NCI-H446 (cell line): Measurements from ENCODE around the gene BPIFB3.
"Not testable (repeated sequence)": the region's sequence is repeated elsewhere in the genome, so short reads cannot be mapped to it uniquely, and the experiment has no call there.

Source experiments
- DNase-seq, 2 experiments: peaks; one replicate each; lab custom pipeline; 2025; lab: John Stamatoyannopoulos, UW

Gene BPIFB3

DNA sequence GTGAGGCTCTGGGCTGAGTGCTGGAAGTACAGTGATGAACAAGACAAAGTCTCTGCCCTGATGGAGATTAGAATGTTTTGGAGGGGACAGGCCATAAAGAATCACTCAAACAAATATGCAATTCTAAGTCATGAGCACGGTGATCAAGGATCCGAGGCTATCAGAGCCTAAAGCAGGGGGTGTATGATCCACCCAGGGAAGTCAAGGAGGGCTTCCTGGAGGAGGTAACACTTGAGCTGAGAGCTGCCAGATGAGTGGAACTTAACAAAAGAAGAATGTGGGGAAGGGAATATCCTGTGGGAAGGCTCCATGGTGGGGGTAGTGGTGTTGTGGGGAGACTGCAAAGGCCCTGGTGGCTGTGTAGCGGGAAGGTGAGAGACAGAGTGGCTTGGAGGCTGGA lies 38.0 kb downstream of the BPIFB3 start:
- no peak for DNase-seq

DNA sequence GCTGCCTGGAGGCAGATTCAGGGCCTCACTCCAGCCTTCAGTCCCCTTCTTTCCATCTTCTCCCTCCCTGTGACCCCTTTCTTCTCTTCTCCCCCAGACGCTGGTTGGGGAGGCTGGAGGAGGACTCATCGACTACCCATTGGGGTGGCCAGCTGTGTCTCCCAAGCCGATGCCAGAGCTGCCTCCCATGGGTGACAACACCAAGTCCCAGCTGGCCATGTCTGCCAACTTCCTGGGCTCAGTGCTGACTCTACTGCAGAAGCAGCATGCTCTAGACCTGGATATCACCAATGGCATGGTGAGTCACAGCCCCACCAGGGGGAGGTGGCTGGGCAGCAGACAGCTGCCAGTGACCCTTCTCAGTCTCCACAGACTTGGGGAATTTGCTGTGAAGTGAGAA lies 38.7 kb downstream of the BPIFB3 start:
- DNase-seq: no peak

DNA sequence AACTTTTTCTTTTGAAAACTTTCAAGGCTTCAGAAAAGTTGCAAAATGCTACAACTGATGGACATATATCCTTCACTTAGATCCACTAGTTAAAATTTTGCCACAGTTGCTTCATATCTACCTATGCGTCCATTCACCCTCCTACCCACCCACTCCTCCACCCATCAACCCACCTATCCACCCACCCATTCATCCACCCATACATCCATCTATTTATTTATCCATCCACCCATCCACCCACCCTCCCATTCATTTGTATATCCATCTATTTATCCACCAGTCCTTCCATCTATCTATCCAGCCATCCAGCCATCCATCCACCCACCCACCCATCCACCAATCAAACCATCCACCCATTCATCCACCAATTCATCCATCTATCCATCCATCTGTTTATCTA lies 39.4 kb downstream of the BPIFB3 start:
- no peak for DNase-seq

DNA sequence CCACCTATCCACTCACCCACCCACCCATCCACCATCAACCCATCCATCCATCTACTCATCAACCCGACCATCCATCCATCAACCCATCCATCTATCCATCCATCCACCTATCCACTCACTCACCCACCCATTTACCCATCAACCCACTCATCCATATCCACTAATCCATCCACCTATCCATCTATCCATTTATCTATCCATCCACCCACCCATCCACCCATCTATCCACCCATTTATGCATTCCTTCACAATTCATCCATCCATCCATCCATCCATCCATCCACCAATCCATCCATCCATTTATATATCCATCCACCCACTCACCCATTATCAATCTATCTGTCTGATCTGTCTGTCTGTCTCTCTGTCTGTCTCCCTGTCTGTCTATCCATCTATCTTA lies 39.9 kb downstream of the BPIFB3 start:
- no peak for DNase-seq

DNA sequence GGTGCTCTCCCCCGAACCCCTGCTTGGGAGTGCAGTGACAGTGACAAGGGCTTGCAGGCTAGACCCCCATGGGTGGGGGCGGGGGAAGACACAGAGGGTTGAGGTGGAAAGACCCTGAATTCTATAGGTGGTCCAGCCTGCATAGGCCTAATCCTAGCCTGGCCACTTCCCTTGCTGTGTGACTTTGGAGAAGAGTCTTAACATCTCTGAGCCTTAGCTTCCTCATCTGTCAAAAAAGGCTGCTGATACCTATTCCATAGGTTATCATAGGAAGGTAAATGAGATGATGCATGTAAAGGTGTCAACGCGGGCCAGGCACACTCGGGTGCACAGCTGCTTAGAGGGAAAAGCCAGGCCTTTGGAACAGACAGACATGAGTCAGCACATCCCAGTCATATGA lies 41.5 kb downstream of the BPIFB3 start:
- DNase-seq: no peak

GRCh38 chr20:33095902-33096584 lies 42.3 kb downstream of the BPIFB3 start:
- DNase-seq: peak in 1 of 2 experiments; percentile 60

DNA sequence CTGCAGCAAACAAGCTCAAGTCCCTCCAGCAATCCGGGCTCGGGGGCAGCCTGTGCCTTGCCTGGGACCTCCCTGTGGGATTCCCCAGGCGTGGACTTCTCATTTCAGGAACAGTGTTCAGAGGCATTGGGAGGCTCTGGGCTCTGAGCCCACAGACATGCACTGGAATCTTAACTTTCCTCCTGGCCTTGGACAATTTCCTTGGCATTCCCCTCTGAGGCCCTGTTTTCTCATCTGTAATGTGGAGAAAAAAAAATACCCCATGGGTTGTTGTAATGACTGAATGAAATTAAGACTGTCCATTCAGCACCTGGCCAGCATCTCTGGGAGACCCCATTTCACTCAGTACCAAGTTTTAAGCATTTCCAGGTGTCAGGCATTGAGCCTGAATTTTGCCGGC lies 43.3 kb downstream of the BPIFB3 start:
- no peak for DNase-seq

DNA sequence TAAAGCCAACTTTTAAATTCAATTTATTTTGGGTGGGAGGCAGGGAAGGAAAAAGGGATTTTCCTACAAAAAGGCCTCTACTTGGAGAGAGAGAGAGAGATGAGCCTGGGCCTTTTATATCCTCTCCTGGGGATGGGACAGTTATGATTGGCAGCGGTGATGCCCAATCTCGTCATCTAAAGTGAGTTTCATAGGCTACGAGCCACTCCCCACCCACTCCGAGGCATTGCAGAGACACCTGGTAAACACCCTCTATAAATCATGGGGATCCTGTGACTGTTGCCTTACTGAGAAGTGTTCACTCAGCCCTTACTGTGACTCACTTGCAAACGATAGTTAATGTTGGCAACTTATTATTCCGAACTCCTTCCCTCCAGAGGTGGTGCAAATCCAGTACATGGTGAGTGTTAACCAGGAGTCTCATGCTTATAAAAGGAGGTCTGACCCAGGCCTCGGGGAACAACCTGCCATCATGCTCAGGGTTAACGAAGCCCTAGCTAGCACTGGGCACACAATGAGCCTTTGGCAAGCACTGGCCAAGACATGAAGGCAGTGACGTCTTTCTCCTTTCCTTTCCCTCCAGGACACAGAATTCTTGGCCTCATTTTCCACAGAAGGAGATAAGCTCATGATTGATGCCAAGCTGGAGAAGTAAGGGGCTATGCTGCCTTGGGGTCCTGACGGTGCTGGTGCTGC lies 46.3 kb downstream of the BPIFB3 start:
- DNase-seq: no peak

GRCh38 chr20:33103556-33103955 lies 49.9 kb downstream of the BPIFB3 start:
- DNase-seq: no peak

- DNase-seq: no peak
Observed at GRCh38 chr20:33104336-33104735, 50.6 kb downstream of the BPIFB3 start.

GRCh38 chr20:33105316-33105924 lies 51.7 kb downstream of the BPIFB3 start:
- no peak for DNase-seq

DNA sequence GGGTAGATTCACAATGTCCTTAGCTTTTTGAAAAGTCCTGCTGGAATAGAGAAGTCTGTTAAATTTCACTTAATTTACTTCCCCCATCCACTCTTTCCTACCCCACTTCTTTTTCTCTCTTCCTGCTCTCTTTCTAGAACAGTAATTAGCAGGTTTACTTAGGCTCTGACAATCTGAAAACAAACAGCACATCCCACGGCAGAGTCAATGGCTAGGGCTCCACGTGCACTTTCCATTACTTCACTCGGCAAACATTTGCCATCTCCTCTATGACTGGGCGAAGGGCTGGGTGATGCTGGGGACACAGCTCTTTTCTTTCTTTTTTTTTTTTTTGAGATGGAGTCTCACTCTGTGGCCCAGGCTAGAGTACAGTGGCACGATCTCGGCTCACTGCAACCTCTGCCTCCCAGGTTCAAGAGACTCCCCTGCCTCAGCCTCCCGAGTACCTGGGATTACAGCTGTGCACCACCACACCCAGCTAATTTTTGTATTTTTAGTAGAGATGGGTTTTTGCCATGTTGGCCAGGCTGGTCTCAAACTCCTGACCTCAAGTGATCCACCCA lies 52.4 kb downstream of the BPIFB3 start:
- DNase-seq: not testable (repeated sequence)

DNA sequence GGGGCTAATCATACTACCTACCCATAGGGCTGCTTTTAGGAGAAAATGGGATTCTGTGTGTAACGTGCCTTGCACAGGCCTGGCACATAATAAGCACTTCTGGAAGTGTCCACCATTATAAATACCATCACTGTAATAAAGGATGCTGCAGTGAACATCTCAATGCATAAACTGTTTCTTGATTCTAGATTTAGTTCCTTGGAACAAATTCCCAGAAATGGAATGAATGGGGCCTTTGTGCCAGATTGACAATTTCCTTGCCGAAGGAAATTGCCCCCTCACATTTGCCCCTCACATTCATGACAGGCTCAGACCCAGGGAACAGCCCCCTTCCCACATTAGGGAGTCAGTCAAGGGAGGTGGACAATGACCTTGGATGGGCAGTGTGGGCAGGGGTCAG lies 55.0 kb downstream of the BPIFB3 start:
- DNase-seq: no peak

GRCh38 chr20:33110147-33110825 lies 56.6 kb downstream of the BPIFB3 start:
- no peak for DNase-seq

DNA sequence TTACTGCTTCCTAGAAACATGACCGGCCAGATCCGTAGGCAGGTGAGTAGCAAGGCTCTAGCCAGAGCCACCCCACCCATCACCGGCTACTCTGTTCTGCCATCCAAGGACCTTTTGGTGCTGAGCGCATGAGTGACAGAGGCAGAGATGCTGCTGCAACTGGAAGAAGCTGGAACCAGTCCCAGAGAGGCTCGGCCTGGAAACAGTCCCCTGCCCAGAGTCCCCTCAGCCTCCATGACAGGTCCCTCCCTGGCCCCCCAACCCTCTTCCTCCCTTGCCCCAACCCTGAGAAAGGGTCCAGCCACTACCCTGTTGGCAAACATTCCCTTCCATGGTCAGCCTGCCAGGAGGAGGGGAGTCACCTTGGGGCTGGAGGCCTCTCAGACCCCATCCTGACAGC lies 57.6 kb downstream of the BPIFB3 start:
- no peak for DNase-seq

GRCh38 chr20:33112547-33113386 lies 59.1 kb downstream of the BPIFB3 start:
- DNase-seq: no peak

DNA sequence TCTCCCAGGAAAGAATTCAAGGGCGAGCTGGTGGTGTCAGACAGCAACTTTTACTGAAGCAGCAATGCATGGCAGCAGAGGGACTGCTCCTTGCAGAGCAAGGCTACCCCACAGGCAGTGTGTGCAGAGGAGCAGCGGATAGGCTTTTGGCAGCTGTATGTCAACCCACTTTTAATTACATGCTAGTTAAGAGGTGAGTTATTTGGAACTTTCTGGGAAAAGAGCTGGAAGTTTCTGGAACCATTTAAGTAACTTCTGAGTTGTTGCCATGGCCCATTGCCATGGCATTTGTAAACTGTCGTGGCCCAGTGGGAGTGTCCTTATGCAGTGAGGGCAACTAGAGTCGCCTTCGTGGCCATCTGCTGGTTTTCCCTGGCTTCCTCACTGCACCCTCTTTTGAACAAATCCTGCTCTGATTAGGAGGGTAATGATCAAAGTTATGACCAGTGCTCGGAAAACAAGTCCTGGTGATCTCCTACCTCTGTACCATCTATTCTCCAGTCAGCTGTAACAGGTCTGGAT lies 59.7 kb downstream of the BPIFB3 start:
- DNase-seq: no peak

DNA sequence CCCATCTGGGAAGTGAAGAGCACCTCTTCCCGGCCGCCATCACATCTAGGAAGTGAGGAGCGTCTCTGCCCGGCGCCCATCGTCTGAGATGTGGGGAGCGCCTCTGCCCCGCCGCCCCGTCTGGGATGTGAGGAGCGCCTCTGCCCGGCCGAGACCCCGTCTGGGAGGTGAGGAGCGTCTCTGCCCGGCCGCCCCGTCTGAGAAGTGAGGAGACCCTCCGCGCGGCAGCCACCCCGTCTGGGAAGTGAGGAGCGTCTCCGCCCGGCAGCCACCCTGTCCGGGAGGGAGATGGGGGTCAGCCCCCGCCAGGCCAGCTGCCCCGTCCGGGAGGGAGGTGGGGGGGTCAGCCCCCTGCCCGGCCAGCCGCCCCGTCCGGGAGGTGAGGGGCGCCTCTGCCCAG lies 61.8 kb downstream of the BPIFB3 start:
- DNase-seq: not testable (repeated sequence)

DNA sequence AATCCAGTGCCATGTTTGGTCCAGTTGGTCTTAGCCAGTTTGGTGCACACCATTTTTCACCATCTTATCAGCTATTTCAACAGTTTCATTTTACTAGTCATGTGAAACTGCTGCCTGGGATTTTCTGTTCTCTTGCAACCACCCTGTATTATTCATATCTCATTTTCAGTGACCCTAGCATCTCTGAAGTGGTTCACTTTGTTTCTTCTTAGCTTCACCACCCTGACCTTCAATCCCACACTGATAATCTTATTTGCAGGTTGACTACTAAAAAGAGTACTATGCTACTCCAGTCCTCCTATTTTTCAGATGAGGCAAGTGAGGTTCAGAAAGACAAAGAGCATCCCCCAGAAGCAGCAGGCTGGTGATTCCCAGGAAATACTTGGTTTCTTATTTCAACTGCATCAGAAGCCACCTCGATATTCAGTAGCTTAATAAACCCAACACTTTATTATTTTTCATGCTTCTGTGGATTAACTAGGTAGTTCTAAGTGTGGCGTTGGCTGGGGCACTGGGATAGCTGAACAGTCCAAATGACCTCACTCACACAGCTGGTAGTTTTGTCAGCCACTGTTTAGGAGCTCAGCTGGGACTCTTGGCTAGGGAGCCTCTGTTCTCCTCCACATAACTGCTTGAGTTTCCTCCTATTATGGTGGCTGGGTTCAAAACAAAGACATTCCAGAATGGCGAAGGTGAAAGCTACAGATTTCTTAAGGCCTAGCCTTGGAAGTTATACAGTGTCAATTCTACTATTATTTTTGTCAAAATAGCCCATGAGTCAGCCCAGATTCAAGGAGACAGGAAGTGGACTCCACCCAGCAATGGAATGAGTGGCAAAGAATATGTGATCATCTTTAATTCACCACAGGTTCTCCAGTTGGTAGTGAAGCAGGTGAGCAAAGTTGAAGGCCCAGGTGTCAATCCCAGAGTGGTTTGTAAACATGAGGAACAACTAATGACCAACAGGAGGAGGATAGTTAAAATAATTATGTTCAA lies 66.3 kb downstream of the BPIFB3 start:
- DNase-seq: no peak

DNA sequence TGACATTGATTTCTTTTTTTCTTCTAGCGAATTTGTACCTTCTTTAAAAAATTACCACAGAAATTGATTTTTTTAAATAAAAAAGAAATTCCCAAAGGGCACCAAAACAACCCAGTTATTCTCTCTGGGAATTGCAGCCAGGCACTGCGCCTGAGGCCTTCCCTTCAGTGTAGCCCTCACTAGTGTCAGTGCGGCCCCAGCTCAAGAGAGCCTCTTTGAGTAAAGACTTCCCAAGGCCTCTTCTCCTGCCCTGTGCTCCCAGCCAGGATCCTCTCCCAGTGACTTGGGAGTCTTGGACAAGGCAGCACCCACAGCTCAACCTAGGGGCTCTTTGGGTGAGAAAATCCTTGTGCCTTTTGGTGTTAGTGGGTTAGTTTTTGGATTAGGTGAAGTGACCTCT lies 67.2 kb downstream of the BPIFB3 start:
- DNase-seq: no peak
